SK-N-SH (cell line): ENCODE measurements around the gene RETREG2. TPM values are rescaled to one million over a fixed set of nuclear protein-coding genes. Genes with fewer than 3 reads are reported as not detected.

ENCODE experiments used
- CTCF ChIA-PET: fragments of 300-600, 350-600 bp; formaldehyde crosslinking; extraction: SDS; loops from one replicate; lab custom pipeline; 2021; lab: Yijun Ruan, JAX
- POLR2A ChIA-PET: fragments of 350-600 bp; sonication (Branson Sonifier 250); formaldehyde crosslinking; extraction: SDS; loops from one replicate; lab custom pipeline; 2020; ENCODE audit warnings: antibody characterized with exemption, inconsistent platforms; lab: Yijun Ruan, JAX
- DNase-seq: peaks from one replicate; pipeline ENCODE4 v3.0.0; 2012
- H2AFZ ChIP-seq: fragments of 200-600 bp; sonication (generic); 2 replicates; pipeline ENCODE4 v1.8.1; 2016; ENCODE audit warnings: antibody characterized with exemption, mild to moderate bottlenecking, low read depth
- H3F3A ChIP-seq: fragments of 200-600 bp; sonication (generic); replicated peaks from 2 replicates; pipeline ENCODE3; 2016; ENCODE audit warnings: antibody characterized with exemption, mild to moderate bottlenecking; ENCODE audit not compliant: insufficient read depth
- H3K27ac ChIP-seq, 2 experiments: fragments of 200-500 bp in 1 of 2; fragments of 200-600 bp in 1 of 2; sonication (Bioruptor generic) in 1 of 2; sonication (generic), shearing (Covaris generic) in 1 of 2; 2 replicates each; pipeline versions ENCODE4 v1.5.1 to v1.6.1; 2014 to 2016; ENCODE audit warnings: low read depth in 2 of 2, inconsistent platforms in 1 of 2, low read length in 1 of 2, mild to moderate bottlenecking in 1 of 2, mixed read lengths in 1 of 2
- H3K27me3 ChIP-seq: fragments of 200-600 bp; sonication (generic), shearing (Covaris generic); 2 replicates; pipeline ENCODE4 v1.6.1; 2016; ENCODE audit warnings: mixed run types; ENCODE audit not compliant: insufficient read depth
- H3K36me3 ChIP-seq, 2 experiments: fragments of 200-500 bp in 1 of 2; fragments of 200-600 bp in 1 of 2; sonication (Bioruptor generic) in 1 of 2; sonication (generic) in 1 of 2; replicated peaks in 1 of 2; 2 replicates each; pipeline versions ENCODE3 to v1.5.1; 2014 to 2016; ENCODE audit warnings: low read length in 1 of 2, mild to moderate bottlenecking in 1 of 2; ENCODE audit not compliant: insufficient read depth in 2 of 2, control insufficient read depth in 1 of 2
- H3K4me1 ChIP-seq, 2 experiments: fragments of 200-500 bp in 1 of 2; fragments of 200-600 bp in 1 of 2; sonication (Bioruptor generic) in 1 of 2; sonication (generic), shearing (Covaris generic) in 1 of 2; 2 replicates each; pipeline versions ENCODE4 v1.5.1 to v1.6.1; 2014 to 2016; ENCODE audit warnings: low read depth in 1 of 2, low read length in 1 of 2, mixed run types in 1 of 2; ENCODE audit not compliant: insufficient read depth in 2 of 2, control insufficient read depth in 1 of 2
- H3K4me2 ChIP-seq: fragments of 200-600 bp; sonication (generic), shearing (Covaris generic); 2 replicates; pipeline ENCODE4 v1.6.1; 2017; ENCODE audit warnings: mixed run types
- H3K4me3 ChIP-seq, 2 experiments: fragments of 200-500 bp in 1 of 2; fragments of 200-600 bp in 1 of 2; sonication (Bioruptor generic) in 1 of 2; sonication (generic), shearing (Covaris generic) in 1 of 2; 2 replicates each; pipeline versions ENCODE4 v1.5.1 to v1.8.1; 2014 to 2016; ENCODE audit warnings: low read depth in 2 of 2, inconsistent platforms in 1 of 2, low read length in 1 of 2, mild to moderate bottlenecking in 1 of 2, mixed read lengths in 1 of 2, moderate library complexity in 1 of 2
- H3K79me2 ChIP-seq: fragments of 200-600 bp; sonication (generic); 2 replicates; pipeline ENCODE4 v1.8.1; 2017; ENCODE audit warnings: mild to moderate bottlenecking; ENCODE audit not compliant: insufficient read depth
- H3K9ac ChIP-seq: fragments of 200-600 bp; sonication (generic); 2 replicates; pipeline ENCODE4 v1.6.1; 2017; ENCODE audit warnings: mixed run types
- H3K9me2 ChIP-seq: fragments of 200-600 bp; sonication (generic); 2 replicates; pipeline ENCODE4 v1.6.1; 2017; ENCODE audit warnings: mixed run types
- H3K9me3 ChIP-seq: fragments of 200-600 bp; sonication (generic); 2 replicates; pipeline ENCODE4 v1.6.1; 2017; ENCODE audit warnings: mixed run types, mild to moderate bottlenecking, moderate library complexity
- H4K20me1 ChIP-seq: fragments of 200-600 bp; sonication (generic); 2 replicates; pipeline ENCODE4 v1.6.1; 2017; ENCODE audit warnings: mild to moderate bottlenecking, mixed run types; ENCODE audit not compliant: insufficient read depth
- EZH2phosphoT487 ChIP-seq: fragments of 200-600 bp; sonication (generic); IDR thresholded peaks from 2 replicates; pipeline ENCODE4 v1.6.1; 2017; ENCODE audit warnings: low read depth, mixed run types, mild to moderate bottlenecking, antibody characterized with exemption, moderate library complexity, borderline replicate concordance
- FOSL2 ChIP-seq: IDR thresholded peaks from 2 replicates; pipeline ENCODE4 v1.4.0; 2012; ENCODE audit warnings: low read depth, mild to moderate bottlenecking, moderate library complexity, borderline replicate concordance
- FOXJ3 ChIP-seq: sonication (generic); formaldehyde crosslinking; IDR thresholded peaks from 2 replicates; pipeline ENCODE4 v1.5.1; 2020; ENCODE audit warnings: mild to moderate bottlenecking, missing genetic modification reagents
- GABPA ChIP-seq: IDR thresholded peaks from 2 replicates; pipeline ENCODE4 v1.4.0; 2012; ENCODE audit warnings: low read depth, mild to moderate bottlenecking
- MXI1 ChIP-seq: IDR thresholded peaks from 2 replicates; pipeline ENCODE4 v1.6.1; 2012; ENCODE audit warnings: mild to moderate bottlenecking, low read depth, low read length, improper control_type of control experiment
- NRF1 ChIP-seq: IDR thresholded peaks from 2 replicates; pipeline ENCODE4 v1.6.1; 2012; ENCODE audit warnings: low read depth, mild to moderate bottlenecking, low read length
- POLR2AphosphoS5 ChIP-seq: IDR thresholded peaks from 2 replicates; pipeline ENCODE4 v1.6.1; 2012; ENCODE audit warnings: low read depth, low read length
- RAD21 ChIP-seq: IDR thresholded peaks from 2 replicates; pipeline ENCODE4 v1.6.1; 2012; ENCODE audit warnings: mild to moderate bottlenecking, low read length
- RCOR1 ChIP-seq: fragments of 150-350 bp; IDR thresholded peaks from 2 replicates; pipeline ENCODE4 v1.6.1; 2017; ENCODE audit warnings: antibody characterized with exemption, low read length
- RFX5 ChIP-seq: IDR thresholded peaks from 2 replicates; pipeline ENCODE4 v1.6.1; 2012; ENCODE audit warnings: mild to moderate bottlenecking, improper control_type of control experiment, low read length
- SMC3 ChIP-seq: IDR thresholded peaks from 2 replicates; pipeline ENCODE4 v1.6.1; 2012; ENCODE audit warnings: low read depth, low read length, improper control_type of control experiment
- TAF1 ChIP-seq: IDR thresholded peaks from 2 replicates; pipeline ENCODE4 v1.6.1; 2012; ENCODE audit warnings: low read depth, mild to moderate bottlenecking, low read length, moderate library complexity, borderline replicate concordance
- TCF12 ChIP-seq: IDR thresholded peaks from 2 replicates; pipeline ENCODE4 v1.4.0; 2012
- WGBS: methylation state at CpG from one replicate; pipeline ENCODE4 v1.1.6; 2017; ENCODE audit warnings: low lambda C conversion rate; 5-methylcytosine and 5-hydroxymethylcytosine counted together
- polyA plus RNA-seq, 3 experiments: library from polyadenylated mRNA; depleted of rRNA; stranded (reverse); fragments of >200 nt; gene quantifications; 2 replicates each; pipeline ENCODE4 v1.2.3, GENCODE V29; 2012
- TF ChIP-seq, protein P1 (sequence below): fragments of 200-600 bp; sonication (generic); IDR thresholded peaks from 2 replicates; pipeline ENCODE4 v1.6.1; 2017; ENCODE audit warnings: antibody characterized with exemption, mild to moderate bottlenecking, moderate library complexity
- TF ChIP-seq, protein P2 (sequence below): IDR thresholded peaks from 2 replicates; pipeline ENCODE4 v1.4.0; 2012; ENCODE audit warnings: low read depth
- TF ChIP-seq, protein P3 (sequence below): fragments of 150-350 bp; IDR thresholded peaks from 2 replicates; pipeline ENCODE4 v1.6.1; 2017; ENCODE audit warnings: antibody characterized with exemption, low read length, low read depth, borderline replicate concordance

RETREG2 gene
- polyA plus RNA-seq, 1 of the 3 experiments (the other 2 are of a cell fraction) = 74.6 TPM

- CTCF ChIA-PET = interaction anchor here (1.2 to 4.0 kb wide), 4 partner anchors 8 to 86 kb away, joined by 3 to 26 read pairs (median 4); partner anchors contain the start of gene ABCB6
Measured at GRCh38 chr2:219209236-219210195, 31.4 kb downstream of the RETREG2 start.

More at GRCh38 chr2:219209236-219210195, 31.4 kb downstream of the RETREG2 start:
- H3K4me1 ChIP-seq = peaks cover 13 to 20% of the 10 kb centered on the region in 2 experiments; a peak in 3 of 4 replicates
- TF ChIP-seq RAD21 (no peak), MXI1 (no peak), TCF12 (no peak), FOSL2 (no peak), GABPA (no peak), EZH2phosphoT487 (no peak), SMC3 (no peak), RFX5 (no peak), FOXJ3 (CRISPR knock-in tag) (no peak), TAF1 (no peak), NRF1 (no peak), POLR2AphosphoS5 (no peak), RCOR1 (no peak)
- TF ChIP-seq, protein P1, sequence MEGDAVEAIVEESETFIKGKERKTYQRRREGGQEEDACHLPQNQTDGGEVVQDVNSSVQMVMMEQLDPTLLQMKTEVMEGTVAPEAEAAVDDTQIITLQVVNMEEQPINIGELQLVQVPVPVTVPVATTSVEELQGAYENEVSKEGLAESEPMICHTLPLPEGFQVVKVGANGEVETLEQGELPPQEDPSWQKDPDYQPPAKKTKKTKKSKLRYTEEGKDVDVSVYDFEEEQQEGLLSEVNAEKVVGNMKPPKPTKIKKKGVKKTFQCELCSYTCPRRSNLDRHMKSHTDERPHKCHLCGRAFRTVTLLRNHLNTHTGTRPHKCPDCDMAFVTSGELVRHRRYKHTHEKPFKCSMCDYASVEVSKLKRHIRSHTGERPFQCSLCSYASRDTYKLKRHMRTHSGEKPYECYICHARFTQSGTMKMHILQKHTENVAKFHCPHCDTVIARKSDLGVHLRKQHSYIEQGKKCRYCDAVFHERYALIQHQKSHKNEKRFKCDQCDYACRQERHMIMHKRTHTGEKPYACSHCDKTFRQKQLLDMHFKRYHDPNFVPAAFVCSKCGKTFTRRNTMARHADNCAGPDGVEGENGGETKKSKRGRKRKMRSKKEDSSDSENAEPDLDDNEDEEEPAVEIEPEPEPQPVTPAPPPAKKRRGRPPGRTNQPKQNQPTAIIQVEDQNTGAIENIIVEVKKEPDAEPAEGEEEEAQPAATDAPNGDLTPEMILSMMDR = no peak
- TF ChIP-seq, protein P2, sequence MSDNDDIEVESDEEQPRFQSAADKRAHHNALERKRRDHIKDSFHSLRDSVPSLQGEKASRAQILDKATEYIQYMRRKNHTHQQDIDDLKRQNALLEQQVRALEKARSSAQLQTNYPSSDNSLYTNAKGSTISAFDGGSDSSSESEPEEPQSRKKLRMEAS = no peak
- TF ChIP-seq, protein P3, sequence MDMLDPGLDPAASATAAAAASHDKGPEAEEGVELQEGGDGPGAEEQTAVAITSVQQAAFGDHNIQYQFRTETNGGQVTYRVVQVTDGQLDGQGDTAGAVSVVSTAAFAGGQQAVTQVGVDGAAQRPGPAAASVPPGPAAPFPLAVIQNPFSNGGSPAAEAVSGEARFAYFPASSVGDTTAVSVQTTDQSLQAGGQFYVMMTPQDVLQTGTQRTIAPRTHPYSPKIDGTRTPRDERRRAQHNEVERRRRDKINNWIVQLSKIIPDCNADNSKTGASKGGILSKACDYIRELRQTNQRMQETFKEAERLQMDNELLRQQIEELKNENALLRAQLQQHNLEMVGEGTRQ = no peak
- TF ChIP-seq, all 33 proteins: peak for 0
- no peaks in the 10 kb centered on the region for H4K20me1 ChIP-seq
- POLR2A ChIA-PET = interaction anchor here (4.6 kb wide), 1 partner anchor 8 kb away, joined by 52 read pairs; the partner anchor contains the start of gene ABCB6
- no peaks in the 10 kb centered on the region for H3K9me2 ChIP-seq
- 86% methylated on average over 14 of the region's 18 CpGs for WGBS
- DNase-seq = no peak
- H3K36me3 ChIP-seq = peaks cover 13 to 43% of the 10 kb centered on the region in 2 experiments
- H3K27me3 ChIP-seq = no peaks in the 10 kb centered on the region
- H3K27ac ChIP-seq = no peak overlapping the region
- no peak overlapping the region for H3K4me3 ChIP-seq
- peaks cover 15% of the 10 kb centered on the region for H3F3A ChIP-seq
- no peak overlapping the region for H3K9ac ChIP-seq
- H3K4me2 ChIP-seq = no peak overlapping the region
- H3K9me3 ChIP-seq = no peaks in the 10 kb centered on the region
- H3K79me2 ChIP-seq = no peaks in the 10 kb centered on the region
- H2AFZ ChIP-seq = no peak overlapping the region
